Transverse colon (tissue), 4 donors: ENCODE measurements around the gene FOXL3. TPM values are rescaled to one million over a fixed set of nuclear protein-coding genes. Genes with fewer than 3 reads are reported as not detected.

Experiments used
- DNase-seq: peaks from one replicate; pipeline ENCODE4 v3.0.0-alpha.2; 2019
- H3K27ac ChIP-seq, 4 donors: fragments of 200-600 bp; sonication (generic); 2 replicates each; pipeline ENCODE4 v1.5.1; 2016 to 2018; ENCODE audit warnings: inconsistent platforms in 4 of 4
- H3K27me3 ChIP-seq: fragments of 200-600 bp; sonication (generic); 2 replicates; pipeline ENCODE4 v1.5.1; 2017; ENCODE audit warnings: inconsistent platforms
- H3K36me3 ChIP-seq, 4 donors: fragments of 200-600 bp; sonication (generic); 2 replicates each; pipeline ENCODE4 v1.5.1; 2017 to 2019; ENCODE audit warnings: inconsistent platforms in 4 of 4
- H3K4me1 ChIP-seq, 4 donors: fragments of 200-600 bp; sonication (generic); 2 replicates each; pipeline ENCODE4 v1.5.1; 2017 to 2020; ENCODE audit warnings: inconsistent platforms in 4 of 4
- H3K4me3 ChIP-seq, 4 donors: fragments of 200-600 bp; sonication (generic); 1 replicate in 1 of 4; 2 replicates in 3 of 4; pipeline versions ENCODE4 v1.5.1 to v1.6.1; 2017 to 2019; ENCODE audit warnings: inconsistent platforms in 4 of 4
- H3K9me3 ChIP-seq, 2 donors: fragments of 200-600 bp; sonication (generic); 2 replicates each; pipeline ENCODE4 v1.5.1; 2017 to 2019; ENCODE audit warnings: inconsistent platforms in 2 of 2
- EP300 ChIP-seq: sonication (generic); formaldehyde crosslinking; IDR thresholded peaks from one replicate; pipeline ENCODE4 v1.6.1; 2017; ENCODE audit warnings: antibody characterized with exemption, low read depth
- POLR2A ChIP-seq: fragments of 450-650 bp; IDR thresholded peaks from one replicate; pipeline ENCODE4 v1.6.1; 2016; ENCODE audit warnings: antibody characterized with exemption, mild to moderate bottlenecking, moderate library complexity
- POLR2AphosphoS5 ChIP-seq, 3 donors: sonication (generic); formaldehyde crosslinking; IDR thresholded peaks; one replicate each; pipeline ENCODE4 v1.6.1; 2016; ENCODE audit warnings: antibody characterized with exemption in 3 of 3
- WGBS, 2 donors: methylation state at CpG; one replicate each; pipeline ENCODE4 v1.1.5; 2018; ENCODE audit warnings: low coverage in 1 of 2; 5-methylcytosine and 5-hydroxymethylcytosine counted together
- in situ Hi-C, 4 donors: fragments of 200-750 bp; cut with MboI; loops; one replicate each; pipeline versions ENCODE4 v1.15.0 to v1.15.1; 2017; ENCODE audit warnings: low sequenced_read_pairs in 3 of 4, low pct_ligation_motif_present in 1 of 4, low pct_unique_long_range_greater_than_20kb in 1 of 4
- intact Hi-C: fragments of 100-400 bp; cut with DNase I; formaldehyde crosslinking; loops from one replicate; pipeline ENCODE4 v1.15.1; 2023; ENCODE audit warnings: low total_unique reads
- total RNA-seq, 4 donors: library from RNA; depleted of rRNA; stranded (reverse); fragments of >200 nt; gene quantifications; one replicate each; pipeline ENCODE4 v1.1.0, GENCODE V29; 2016
- TF ChIP-seq, protein P1 (sequence below), 5 experiments: fragments of 200-600 bp in 3 of 5; fragments of 450-650 bp in 2 of 5; sonication (generic) in 3 of 5; IDR thresholded peaks; 1 replicate in 2 of 5; 2 replicates in 3 of 5; pipeline ENCODE4 v1.5.1; 2016 to 2017; ENCODE audit warnings: antibody characterized with exemption in 5 of 5, inconsistent platforms in 3 of 5, mild to moderate bottlenecking in 2 of 5, moderate library complexity in 1 of 5

The FOXL3 gene
- total RNA-seq, 4 donors from 2014 or later: not detected

DNA sequence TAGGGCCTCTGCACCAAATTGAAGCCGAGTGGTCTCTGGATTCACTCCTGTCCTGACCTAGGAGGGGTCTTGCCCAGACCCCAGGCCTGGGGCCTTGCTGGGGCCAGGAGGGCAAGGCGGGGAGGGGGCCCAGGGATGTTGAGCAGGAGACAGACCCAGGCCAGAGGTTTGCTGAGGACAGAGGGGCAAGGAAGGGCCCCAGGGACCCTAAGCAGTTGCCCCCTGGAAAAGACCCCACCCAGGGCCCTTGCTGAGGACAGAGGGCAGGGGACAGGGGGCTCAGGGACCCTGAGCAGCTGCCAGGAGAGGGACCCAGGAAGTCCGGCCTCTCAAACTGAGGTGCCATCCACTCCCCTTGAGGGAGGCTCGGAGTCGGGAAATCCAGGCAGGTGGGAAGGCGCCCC lies 32.7 kb downstream of the FOXL3 start:
- 83 to 95% methylated on average over 1 to 6 of the region's 6 CpGs for WGBS, 2 donors
- peaks cover 17 to 69% (median 54%) of the 10 kb centered on the region in 4 donors for H3K4me1 ChIP-seq
- intact Hi-C loops: no loop called here
- in situ Hi-C loops: loop anchor here in 2 of 4 donors (5.0 to 10.0 kb wide), 2 partner anchors 452 to 455 kb away; no protein-coding TSS in a partner anchor
- TF ChIP-seq POLR2AphosphoS5 (IDR thresholded peaks at IDR 0.05) (no peak), EP300 (no peak), POLR2A (no peak)
- TF ChIP-seq, protein P1, sequence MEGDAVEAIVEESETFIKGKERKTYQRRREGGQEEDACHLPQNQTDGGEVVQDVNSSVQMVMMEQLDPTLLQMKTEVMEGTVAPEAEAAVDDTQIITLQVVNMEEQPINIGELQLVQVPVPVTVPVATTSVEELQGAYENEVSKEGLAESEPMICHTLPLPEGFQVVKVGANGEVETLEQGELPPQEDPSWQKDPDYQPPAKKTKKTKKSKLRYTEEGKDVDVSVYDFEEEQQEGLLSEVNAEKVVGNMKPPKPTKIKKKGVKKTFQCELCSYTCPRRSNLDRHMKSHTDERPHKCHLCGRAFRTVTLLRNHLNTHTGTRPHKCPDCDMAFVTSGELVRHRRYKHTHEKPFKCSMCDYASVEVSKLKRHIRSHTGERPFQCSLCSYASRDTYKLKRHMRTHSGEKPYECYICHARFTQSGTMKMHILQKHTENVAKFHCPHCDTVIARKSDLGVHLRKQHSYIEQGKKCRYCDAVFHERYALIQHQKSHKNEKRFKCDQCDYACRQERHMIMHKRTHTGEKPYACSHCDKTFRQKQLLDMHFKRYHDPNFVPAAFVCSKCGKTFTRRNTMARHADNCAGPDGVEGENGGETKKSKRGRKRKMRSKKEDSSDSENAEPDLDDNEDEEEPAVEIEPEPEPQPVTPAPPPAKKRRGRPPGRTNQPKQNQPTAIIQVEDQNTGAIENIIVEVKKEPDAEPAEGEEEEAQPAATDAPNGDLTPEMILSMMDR (IDR thresholded peaks at IDR 0.05): no peak
- no peak overlapping the region for H3K4me3 ChIP-seq
- peak overlapping the region; percentile 19 to 89 (median 88) for H3K27ac ChIP-seq
- H3K36me3 ChIP-seq: no peaks in the 10 kb centered on the region
- no peaks in the 10 kb centered on the region for H3K27me3 ChIP-seq
- no peaks in the 10 kb centered on the region for H3K9me3 ChIP-seq
- DNase-seq: no peak

DNA sequence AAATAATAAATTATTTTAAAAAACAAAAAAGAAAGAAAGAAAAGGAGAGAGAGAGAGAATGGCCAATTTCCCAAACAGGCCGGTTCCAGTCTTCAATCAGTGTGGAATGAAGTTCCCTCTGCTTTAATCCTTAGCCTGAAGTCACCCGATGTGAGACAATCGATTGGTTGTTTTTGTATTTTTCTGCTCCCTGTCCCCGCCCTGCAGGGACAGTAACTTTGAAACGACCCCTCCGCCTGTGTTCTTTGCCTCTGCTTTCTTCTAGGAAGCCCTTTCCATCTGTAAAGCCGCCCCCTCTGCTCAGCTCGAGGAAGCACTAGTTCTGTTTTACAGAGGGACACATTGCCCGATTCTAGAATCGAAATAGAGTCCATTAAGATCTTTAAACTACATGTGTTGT lies 33.4 kb downstream of the FOXL3 start:
- 42 to 44% methylated on average over 10 of the region's 10 CpGs for WGBS, 2 donors
- in situ Hi-C loops: loop anchor here in 2 of 4 donors (5.0 to 10.0 kb wide), 2 partner anchors 451 to 454 kb away; no protein-coding TSS in a partner anchor

DNA sequence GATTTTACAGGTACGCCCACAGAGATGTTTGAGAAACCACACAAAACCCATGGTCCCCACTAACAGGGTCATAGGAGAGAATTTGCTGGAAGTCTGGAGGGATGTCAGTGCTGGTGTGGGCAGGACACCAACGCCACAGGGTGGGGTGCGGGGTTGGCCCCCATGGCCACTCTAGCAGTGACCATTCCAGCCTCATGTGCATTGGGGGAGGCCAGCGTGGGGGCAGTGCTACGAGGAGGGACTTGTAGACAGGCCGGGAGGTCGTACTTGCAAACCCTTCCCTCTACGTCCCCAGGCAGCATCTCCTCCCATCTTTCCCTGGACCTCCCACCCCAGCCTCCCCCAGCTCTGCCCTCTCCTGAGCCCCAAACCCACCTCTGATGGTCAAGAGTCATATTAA lies 34.0 kb downstream of the FOXL3 start:
- Histone ChIP-seq H3K4me1 (peaks cover 24 to 70% (median 52%) of the 10 kb centered on the region in 4 donors), H3K36me3 (no peaks in the 10 kb centered on the region), H3K4me3 (no peak overlapping the region), H3K9me3 (no peaks in the 10 kb centered on the region), H3K27ac (peak overlapping the region in 2 of 4 donors; percentile 88 to 89), H3K27me3 (no peaks in the 10 kb centered on the region)
- no peak for TF ChIP-seq EP300
- TF ChIP-seq, protein P1 (IDR thresholded peaks at IDR 0.05): no peak
- no peak for TF ChIP-seq POLR2AphosphoS5 (IDR thresholded peaks at IDR 0.05)
- TF ChIP-seq POLR2A: no peak
- 77 to 100% methylated on average over 1 to 8 of the region's 8 CpGs for WGBS, 2 donors
- in situ Hi-C loops: loop anchor here in 2 of 4 donors (5.0 to 10.0 kb wide), 2 partner anchors 451 to 453 kb away; no protein-coding TSS in a partner anchor
- DNase-seq: no peak
- intact Hi-C loops: no loop called here

More for the DNA sequence above, 33.4 kb downstream of the FOXL3 start:
- intact Hi-C loops: no loop called here
- Histone ChIP-seq H3K4me1 (peaks cover 21 to 69% (median 52%) of the 10 kb centered on the region in 4 donors), H3K4me3 (no peak overlapping the region), H3K36me3 (no peaks in the 10 kb centered on the region), H3K27me3 (no peaks in the 10 kb centered on the region), H3K9me3 (no peaks in the 10 kb centered on the region), H3K27ac (peak overlapping the region in 3 of 4 donors; percentile 24 to 89 (median 88))
- DNase-seq: no peak
- no peak for TF ChIP-seq EP300
- no peak for TF ChIP-seq POLR2A
- no peak for TF ChIP-seq POLR2AphosphoS5 (IDR thresholded peaks at IDR 0.05)
- TF ChIP-seq, protein P1 (IDR thresholded peaks at IDR 0.05): no peak

DNA sequence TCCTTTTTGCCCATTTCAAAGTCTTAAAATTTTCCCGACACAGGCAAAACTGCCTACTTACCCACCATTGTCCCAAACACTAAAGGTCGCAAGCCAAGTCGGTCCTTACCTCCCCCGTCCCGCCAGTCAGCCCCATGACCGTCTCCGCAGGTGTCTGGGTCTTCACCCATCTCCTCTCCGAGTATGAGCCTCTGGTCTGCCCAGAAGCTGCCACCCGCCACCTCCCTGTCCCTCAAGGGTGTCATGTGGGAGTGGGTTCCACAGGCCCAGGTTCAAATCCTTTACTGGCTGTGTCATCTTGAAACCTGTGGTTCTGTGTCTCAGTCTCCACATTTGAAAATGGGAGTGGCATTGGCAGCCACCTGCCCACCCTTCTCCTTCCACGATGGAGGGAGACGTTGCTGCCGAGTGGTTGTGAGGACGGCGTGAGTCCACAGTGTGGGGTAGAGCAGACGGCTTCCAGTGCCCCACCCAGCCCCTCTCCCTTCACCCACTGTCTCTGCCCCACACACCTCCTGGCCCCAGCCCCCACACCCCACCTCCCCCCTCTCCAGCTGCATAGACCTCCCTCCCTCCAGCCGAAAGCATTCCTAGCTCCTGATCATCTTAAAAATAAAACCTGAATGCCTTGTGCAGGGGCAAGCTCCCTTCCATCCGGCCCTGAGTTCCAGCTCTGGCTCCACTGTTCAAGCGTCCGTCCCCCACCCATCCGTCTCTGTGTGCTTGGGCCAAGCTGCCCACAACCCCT lies 35.3 kb downstream of the FOXL3 start:
- TF ChIP-seq EP300 (no peak), POLR2AphosphoS5 (IDR thresholded peaks at IDR 0.05) (no peak), POLR2A (no peak)
- TF ChIP-seq, protein P1 (IDR thresholded peaks at IDR 0.05): no peak
- Histone ChIP-seq H3K4me1 (peaks cover 25 to 65% (median 49%) of the 10 kb centered on the region in 4 donors), H3K4me3 (no peak overlapping the region), H3K27ac (no peak overlapping the region), H3K9me3 (no peaks in the 10 kb centered on the region), H3K27me3 (no peaks in the 10 kb centered on the region), H3K36me3 (no peaks in the 10 kb centered on the region)
- in situ Hi-C loops (loop anchor here in 1 of 4 donors (10.0 kb wide), 1 partner anchor 450 kb away; no protein-coding TSS in a partner anchor), intact Hi-C loops (no loop called here)
- DNase-seq: no peak
- WGBS, 2 donors: 82 to 93% methylated on average over 6 to 20 of the region's 20 CpGs
